Right lobe of liver (tissue), 4 donors: ENCODE measurements around the gene DFFA.
"Not testable (repeated sequence)": the region's sequence is repeated elsewhere in the genome, so short reads cannot be mapped to it uniquely, and the experiment has no call there.

Source experiments
- POLR2A ChIP-seq: fragments of 450-650 bp; IDR thresholded peaks from one replicate; pipeline ENCODE4 v1.6.1; 2017; ENCODE audit warnings: antibody characterized with exemption, mild to moderate bottlenecking
- TF ChIP-seq, protein P1 (sequence below), 4 donors: fragments of 200-600 bp in 3 of 4; fragments of 450-650 bp in 1 of 4; IDR thresholded peaks; one replicate each; pipeline versions ENCODE4 v1.5.1 to v1.8.0; 2016 to 2022; ENCODE audit warnings: antibody characterized with exemption in 4 of 4, mild to moderate bottlenecking in 2 of 4
- donor health status: DM: no; HTN: no; CAD: no.
- donor health status: DM: no; HTN: no; CAD: no.
- donor health status: DM: no; HTN: yes; CAD: no.

DNA sequence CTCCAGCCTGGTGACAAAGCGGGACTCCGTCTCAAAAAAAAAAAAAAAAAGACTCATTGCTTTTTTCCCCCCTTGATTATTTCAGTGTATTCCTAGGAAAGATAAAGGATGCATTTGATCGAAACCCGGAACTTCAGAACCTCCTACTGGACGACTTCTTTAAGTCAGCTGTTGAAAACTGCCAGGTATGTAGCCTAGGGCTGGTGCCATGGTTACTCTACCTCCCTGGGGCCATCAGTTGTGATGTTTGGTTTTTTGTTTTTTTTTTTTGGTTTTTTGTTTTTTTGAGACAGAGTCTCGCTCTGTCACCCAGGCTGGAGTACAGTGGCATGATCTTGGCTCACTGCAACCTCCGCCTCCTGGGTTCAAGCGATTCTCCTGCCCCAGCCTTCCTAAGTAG, 53.6 kb downstream of the DFFA start:
- TF ChIP-seq, protein P1, sequence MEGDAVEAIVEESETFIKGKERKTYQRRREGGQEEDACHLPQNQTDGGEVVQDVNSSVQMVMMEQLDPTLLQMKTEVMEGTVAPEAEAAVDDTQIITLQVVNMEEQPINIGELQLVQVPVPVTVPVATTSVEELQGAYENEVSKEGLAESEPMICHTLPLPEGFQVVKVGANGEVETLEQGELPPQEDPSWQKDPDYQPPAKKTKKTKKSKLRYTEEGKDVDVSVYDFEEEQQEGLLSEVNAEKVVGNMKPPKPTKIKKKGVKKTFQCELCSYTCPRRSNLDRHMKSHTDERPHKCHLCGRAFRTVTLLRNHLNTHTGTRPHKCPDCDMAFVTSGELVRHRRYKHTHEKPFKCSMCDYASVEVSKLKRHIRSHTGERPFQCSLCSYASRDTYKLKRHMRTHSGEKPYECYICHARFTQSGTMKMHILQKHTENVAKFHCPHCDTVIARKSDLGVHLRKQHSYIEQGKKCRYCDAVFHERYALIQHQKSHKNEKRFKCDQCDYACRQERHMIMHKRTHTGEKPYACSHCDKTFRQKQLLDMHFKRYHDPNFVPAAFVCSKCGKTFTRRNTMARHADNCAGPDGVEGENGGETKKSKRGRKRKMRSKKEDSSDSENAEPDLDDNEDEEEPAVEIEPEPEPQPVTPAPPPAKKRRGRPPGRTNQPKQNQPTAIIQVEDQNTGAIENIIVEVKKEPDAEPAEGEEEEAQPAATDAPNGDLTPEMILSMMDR (IDR thresholded peaks at IDR 0.05) = not testable (repeated sequence)
- not testable (repeated sequence) for TF ChIP-seq POLR2A
